Caco-2 (cell line): ENCODE measurements around the gene GPR17. TPM values are rescaled to one million over a fixed set of nuclear protein-coding genes. Genes with fewer than 3 reads are reported as not detected.

Experiments
- BruUV-seq: library from RNA; stranded (reverse); fragments of 400-500 nt; replicated peaks from 2 replicates; lab custom pipeline; 2021; lab: Mats Ljungman, UMichigan
- CTCF ChIA-PET: fragments of 300-600 bp; sonication (Branson Sonifier 250); formaldehyde crosslinking; loops from one replicate; lab custom pipeline; 2022; ENCODE audit warnings: antibody characterized with exemption; lab: Charles Lee
- POLR2A ChIA-PET: fragments of 300-600 bp; sonication (Branson Sonifier 250); formaldehyde crosslinking; loops from one replicate; lab custom pipeline; 2022; ENCODE audit warnings: antibody characterized with exemption; lab: Charles Lee
- DNase-seq, 2 experiments: peaks; one replicate each; pipeline versions ENCODE4 v3.0.0 to v3.0.0-alpha.2; 2020 to 2022
- H3K27me3 ChIP-seq: replicated peaks from 2 replicates; pipeline ENCODE4 v1.6.0; 2011; ENCODE audit warnings: low read length; ENCODE audit not compliant: control insufficient read depth, insufficient read depth
- H3K36me3 ChIP-seq: 2 replicates; pipeline ENCODE4 v1.5.1; 2011; ENCODE audit warnings: low read length; ENCODE audit not compliant: control insufficient read depth, insufficient read depth
- H3K4me1 ChIP-seq: fragments of 250-450 bp; sonication (Bioruptor Pico); 2 replicates; pipeline ENCODE4 v1.5.1; 2020; ENCODE audit warnings: mild to moderate bottlenecking
- H3K4me3 ChIP-seq: 2 replicates; pipeline ENCODE4 v1.5.1; 2011; ENCODE audit warnings: low read depth, mild to moderate bottlenecking, control low read depth, low read length
- H3K9me3 ChIP-seq: fragments of 250-450 bp; sonication (Bioruptor Pico); 2 replicates; pipeline ENCODE4 v1.5.1; 2020; ENCODE audit warnings: mild to moderate bottlenecking, moderate library complexity
- H3K27ac Mint-ChIP-seq: one replicate; pipeline ENCODE4 v1.8.0; 2022; ENCODE audit warnings: mixed read lengths; ENCODE audit not compliant: unreplicated experiment
- H3K27me3 Mint-ChIP-seq: one replicate; pipeline ENCODE4 v1.8.0; 2022; ENCODE audit warnings: mixed read lengths; ENCODE audit not compliant: insufficient read depth, unreplicated experiment
- H3K36me3 Mint-ChIP-seq: one replicate; pipeline ENCODE4 v1.8.0; 2022; ENCODE audit warnings: mild to moderate bottlenecking, mixed read lengths; ENCODE audit not compliant: insufficient read depth, unreplicated experiment
- H3K4me1 Mint-ChIP-seq: one replicate; pipeline ENCODE4 v1.8.0; 2022; ENCODE audit warnings: low read depth, mixed read lengths; ENCODE audit not compliant: unreplicated experiment
- H3K4me3 Mint-ChIP-seq: one replicate; pipeline ENCODE4 v1.8.0; 2022; ENCODE audit warnings: mild to moderate bottlenecking, moderate library complexity, mixed read lengths; ENCODE audit not compliant: unreplicated experiment
- H3K9me3 Mint-ChIP-seq: one replicate; pipeline ENCODE4 v1.8.0; 2022; ENCODE audit warnings: mixed read lengths; ENCODE audit not compliant: unreplicated experiment
- CTCF ChIP-seq, 2 experiments: fragments of 200-600 bp in 1 of 2; IDR thresholded peaks; 1 replicate in 1 of 2; 2 replicates in 1 of 2; pipeline versions ENCODE4 v1.5.1 to v1.8.0; 2011 to 2022; ENCODE audit warnings: antibody characterized with exemption in 1 of 2, control low read depth in 1 of 2, inconsistent platforms in 1 of 2, low read depth in 1 of 2, low read length in 1 of 2, mild to moderate bottlenecking in 1 of 2, moderate library complexity in 1 of 2; ENCODE audit not compliant: insufficient read depth in 1 of 2, severe bottlenecking in 1 of 2, unreplicated experiment in 1 of 2
- intact Hi-C: fragments of 100-400 bp; cut with micrococcal nuclease; formaldehyde crosslinking; loops from one replicate; pipeline ENCODE4 v1.10.0; 2022; ENCODE audit not compliant: unreplicated experiment
- total RNA-seq: library from RNA; stranded (reverse); gene quantifications from 2 replicates; pipeline ENCODE4 v1.2.3, GENCODE V29; 2022

The GPR17 gene
- total RNA-seq, 1 experiment from 2014 or later = not detected

DNA sequence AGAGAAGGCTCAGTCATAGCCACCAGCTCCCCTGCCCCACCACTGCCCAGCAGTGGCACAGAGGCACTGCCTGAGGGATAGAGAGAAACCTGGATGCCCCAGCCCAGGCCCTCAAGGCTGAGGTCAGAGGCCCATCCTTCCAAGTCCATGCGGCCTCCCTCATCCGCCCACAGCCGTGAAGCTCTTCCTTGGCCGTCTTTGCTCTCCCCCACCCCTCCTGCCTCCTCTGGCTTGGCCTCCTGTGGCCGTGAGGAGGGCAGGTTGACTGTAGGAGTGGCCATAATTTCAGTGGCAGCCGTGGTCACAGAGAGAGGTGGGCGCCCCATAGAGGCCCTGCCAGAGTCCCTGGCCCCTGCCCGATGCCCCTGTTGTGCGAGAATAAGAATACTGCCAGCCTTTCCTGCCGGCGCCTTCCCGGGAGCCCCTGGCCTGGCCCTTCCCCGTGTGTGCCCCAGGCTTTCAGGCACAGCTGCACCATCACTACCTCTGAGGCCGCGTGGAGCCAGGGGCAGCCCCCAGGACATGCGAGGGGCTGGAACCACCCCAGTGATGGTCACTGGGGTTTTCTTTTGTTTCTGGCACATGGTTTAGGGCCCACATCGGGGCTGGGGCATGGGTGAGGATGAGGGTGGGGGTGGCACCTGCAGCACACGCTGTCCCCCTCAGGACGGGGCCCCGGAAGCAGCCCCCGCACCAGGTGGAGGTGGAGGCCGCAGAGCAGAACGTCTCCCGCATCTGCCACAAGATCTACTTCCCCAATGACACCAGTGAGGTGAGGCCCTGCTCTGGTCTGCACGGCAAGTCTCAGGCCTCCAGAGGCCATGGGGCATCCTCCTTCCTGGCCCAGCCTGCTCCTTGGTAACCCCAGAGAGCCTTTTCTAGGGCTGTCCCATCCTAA, 13.1 kb upstream of the GPR17 start:
- H3K4me3 Mint-ChIP-seq = no peak overlapping the region
- DNase-seq = no peak
- no peaks in the 10 kb centered on the region for H3K36me3 Mint-ChIP-seq
- Histone ChIP-seq H3K4me1 (peaks cover 15% of the 10 kb centered on the region), H3K27me3 (no peaks in the 10 kb centered on the region), H3K9me3 (no peaks in the 10 kb centered on the region), H3K36me3 (no peaks in the 10 kb centered on the region), H3K4me3 (no peak overlapping the region)
- no TSS peak for BruUV-seq
- ChIA-PET CTCF (no interaction called here), POLR2A (no interaction called here)
- H3K9me3 Mint-ChIP-seq = no peaks in the 10 kb centered on the region
- H3K27me3 Mint-ChIP-seq = no peaks in the 10 kb centered on the region
- peaks cover 3% of the 10 kb centered on the region for H3K4me1 Mint-ChIP-seq
- intact Hi-C loops = no loop called here
- H3K27ac Mint-ChIP-seq = no peak overlapping the region
- TF ChIP-seq CTCF (IDR thresholded peaks at IDR 0.05; ENCODE audit: insufficient read depth in 1 of 2, low read depth in 1 of 2, low read length in 1 of 2, severe bottlenecking in 1 of 2, unreplicated experiment in 1 of 2) = no peak

GRCh38 chr2:127633556-127634065, 12.3 kb upstream of the GPR17 start:
- no peak overlapping the region for H3K4me3 Mint-ChIP-seq
- no peaks in the 10 kb centered on the region for H3K27me3 Mint-ChIP-seq
- H3K36me3 ChIP-seq = no peaks in the 10 kb centered on the region
- peaks cover 6% of the 10 kb centered on the region for H3K4me1 Mint-ChIP-seq
- ChIA-PET CTCF (no interaction called here), POLR2A (no interaction called here)
- no peak for DNase-seq
- H3K27me3 ChIP-seq = no peaks in the 10 kb centered on the region
- no peaks in the 10 kb centered on the region for H3K9me3 Mint-ChIP-seq
- H3K36me3 Mint-ChIP-seq = no peaks in the 10 kb centered on the region
- no peaks in the 10 kb centered on the region for H3K9me3 ChIP-seq
- intact Hi-C loops = no loop called here
- TF ChIP-seq CTCF (IDR thresholded peaks at IDR 0.05; ENCODE audit: insufficient read depth in 1 of 2, low read depth in 1 of 2, low read length in 1 of 2, severe bottlenecking in 1 of 2, unreplicated experiment in 1 of 2) = no peak
- no peak overlapping the region for H3K27ac Mint-ChIP-seq
- no TSS peak for BruUV-seq
- H3K4me1 ChIP-seq = peaks cover 22% of the 10 kb centered on the region
- no peak overlapping the region for H3K4me3 ChIP-seq

GRCh38 chr2:127634066-127634617, 11.8 kb upstream of the GPR17 start:
- no TSS peak for BruUV-seq
- no peaks in the 10 kb centered on the region for H3K36me3 ChIP-seq
- H3K27me3 Mint-ChIP-seq = no peaks in the 10 kb centered on the region
- H3K4me1 ChIP-seq = peaks cover 22% of the 10 kb centered on the region
- no peak overlapping the region for H3K4me3 ChIP-seq
- H3K4me3 Mint-ChIP-seq = no peak overlapping the region
- H3K9me3 Mint-ChIP-seq = no peaks in the 10 kb centered on the region
- no peak for DNase-seq
- no peaks in the 10 kb centered on the region for H3K9me3 ChIP-seq
- H3K27ac Mint-ChIP-seq = no peak overlapping the region
- no peaks in the 10 kb centered on the region for H3K27me3 ChIP-seq
- no peaks in the 10 kb centered on the region for H3K36me3 Mint-ChIP-seq
- intact Hi-C loops = no loop called here
- ChIA-PET CTCF (no interaction called here), POLR2A (no interaction called here)
- peaks cover 6% of the 10 kb centered on the region for H3K4me1 Mint-ChIP-seq
- TF ChIP-seq CTCF (IDR thresholded peaks at IDR 0.05; ENCODE audit: insufficient read depth in 1 of 2, low read depth in 1 of 2, low read length in 1 of 2, severe bottlenecking in 1 of 2, unreplicated experiment in 1 of 2) = no peak
